ENCODE measurements around the gene USF3. TPM values are rescaled to one million over a fixed set of nuclear protein-coding genes. Genes with fewer than 3 reads are reported as not detected.

USF3 gene
- total and polyA plus RNA-seq, 2 of the 8 experiments (the other 6 are each of a cell fraction or from before 2014, with no cell fraction given): 9.6 to 18.5 TPM

- peak overlapping the region; percentile 34; the same call in 1 of the 2 replicates for H2AFZ ChIP-seq (ENCODE audit: low read length)
- 24% methylated on average over 19 of the region's 19 CpGs; no CpG with 5 or more reads in 1 of the 2 experiments for WGBS, 2 experiments (ENCODE audit: extremely low coverage in 1 of 2, insufficient coverage in 1 of 2, insufficient read length in 1 of 2, insufficient replicate concordance in 2 of 2, low coverage in 1 of 2, low lambda C conversion rate in 2 of 2, missing lambda C conversion rate in 1 of 2)
- TF ChIP-seq HDAC2 (IDR thresholded peaks at IDR 0.05; ENCODE audit: borderline replicate concordance in 1 of 2, low read depth in 2 of 2, low read length in 2 of 2) (peak in 1 of 2 experiments; percentile 78; a peak in 1 of 4 replicates), E2F6 (IDR thresholded peaks at IDR 0.05) (peak; percentile 82), YY1 (IDR thresholded peaks at IDR 0.05; ENCODE audit: low read depth, low read length) (peak; percentile 48; the same call in 1 of the 2 replicates), RAD21 (IDR thresholded peaks at IDR 0.05 in 1 of 2, conservative IDR thresholded peaks at IDR 0.05 in 1 of 2; ENCODE audit: low read depth in 2 of 2, low read length in 2 of 2) (peak; percentile 56 to 74; a peak in 3 of 4 replicates), CTCF (IDR thresholded peaks at IDR 0.05; ENCODE audit: control extremely low read depth in 1 of 3, insufficient read depth in 1 of 3, low read depth in 1 of 3, low read length in 3 of 3) (peak; percentile 40 to 62 (median 58)), MAX (IDR thresholded peaks at IDR 0.05) (peak; percentile 70), TBP (IDR thresholded peaks at IDR 0.05; ENCODE audit: low read depth, low read length) (no peak), RXRA (IDR thresholded peaks at IDR 0.05; ENCODE audit: insufficient read depth, low read depth, low read length) (no peak), BCL11A (IDR thresholded peaks at IDR 0.05; ENCODE audit: low read depth in 2 of 2, low read length in 2 of 2) (no peak)
Measured at GRCh38 chr3:113623324-113623723, 73.1 kb downstream of the USF3 start.

More at GRCh38 chr3:113623324-113623723, 73.1 kb downstream of the USF3 start:
- no peak overlapping the region for H4K8ac ChIP-seq (ENCODE audit: extremely low read depth, insufficient read depth, low read length)
- no peak overlapping the region for H3K56ac ChIP-seq (replicated peaks; ENCODE audit: insufficient read length, low read depth, low read length)
- H3K14ac ChIP-seq (ENCODE audit: insufficient read length): no peak overlapping the region
- H4K20me1 ChIP-seq (replicated peaks in 1 of 2; ENCODE audit: control insufficient read depth in 1 of 2, insufficient read depth in 2 of 2, low read length in 2 of 2): no peaks in the 10 kb centered on the region
- FAIRE-seq (peak; percentile 60), DNase-seq (ENCODE audit: low read depth in 1 of 2, low spot score in 2 of 2) (peak; percentile 29 to 62)
- ChIA-PET CTCF (ENCODE audit: partially characterized antibody) (interaction anchor here (0.5 to 4.4 kb wide), 6 partner anchors 14 to 419 kb away, joined by 3 to 32 read pairs (median 4); no protein-coding TSS in a partner anchor), POLR2A (ENCODE audit: partially characterized antibody) (no interaction called here)
- H3K79me2 ChIP-seq (ENCODE audit: control insufficient read depth in 1 of 2, insufficient read depth in 2 of 2, low read length in 2 of 2): no peaks in the 10 kb centered on the region
- H3K9ac ChIP-seq (replicated peaks in 1 of 4; ENCODE audit: extremely low read depth in 1 of 4, low read depth in 3 of 4, low read length in 3 of 4): no peak overlapping the region
- peak overlapping the region in 1 of 4 experiments; percentile 22; a peak in 2 of 8 replicates for H3K4me3 ChIP-seq (ENCODE audit: extremely low read depth in 1 of 4, insufficient read depth in 2 of 4, low read depth in 3 of 4, low read length in 4 of 4)
- H3K4ac ChIP-seq (replicated peaks; ENCODE audit: insufficient read length, low read depth, low read length): no peak overlapping the region
- H2AK5ac ChIP-seq (ENCODE audit: low read depth, low read length): no peak overlapping the region
- no peak overlapping the region for H2BK12ac ChIP-seq (ENCODE audit: low read depth, low read length)
- no peaks in the 10 kb centered on the region for H3K79me1 ChIP-seq (ENCODE audit: low read depth, low read length)
- H2BK5ac ChIP-seq (ENCODE audit: low read depth, low read length): no peak overlapping the region
- H3K4me2 ChIP-seq (ENCODE audit: insufficient read depth in 1 of 2, low read depth in 2 of 2, low read length in 2 of 2): peak overlapping the region; percentile 12 to 56
- H3K27me3 ChIP-seq (replicated peaks in 1 of 4; ENCODE audit: control insufficient read depth in 3 of 4, extremely low read depth in 1 of 4, insufficient read depth in 3 of 4, low read length in 3 of 4): no peaks in the 10 kb centered on the region
- no peaks in the 10 kb centered on the region for H3K9me3 ChIP-seq (ENCODE audit: insufficient read depth in 2 of 2, low read depth in 1 of 2, low read length in 1 of 2)
- H2BK20ac ChIP-seq (ENCODE audit: low read length): no peak overlapping the region
- no peak overlapping the region for H4K5ac ChIP-seq (ENCODE audit: insufficient read length, low read depth, low read length)
- H3K27ac ChIP-seq (ENCODE audit: low read depth, low read length): no peak overlapping the region
- no peak overlapping the region for H2BK15ac ChIP-seq (ENCODE audit: low read length)
- H3K23ac ChIP-seq (ENCODE audit: insufficient read length): no peak overlapping the region
- H3K36me3 ChIP-seq (ENCODE audit: control insufficient read depth in 2 of 4, insufficient read depth in 4 of 4, low read length in 3 of 4): no peaks in the 10 kb centered on the region
- H2BK120ac ChIP-seq (replicated peaks; ENCODE audit: low read depth, low read length): no peak overlapping the region
- no peak overlapping the region for H3K18ac ChIP-seq (ENCODE audit: extremely low read depth, low read length)
- H4K91ac ChIP-seq (replicated peaks; ENCODE audit: insufficient read length, low read length): no peak overlapping the region
- no peaks in the 10 kb centered on the region; the same call in 1 of the 2 replicates for H3K23me2 ChIP-seq (ENCODE audit: low read depth, low read length)
- H3K4me1 ChIP-seq (replicated peaks in 1 of 4; ENCODE audit: control insufficient read depth in 3 of 4, insufficient read depth in 4 of 4, low read length in 3 of 4): no peaks in the 10 kb centered on the region

Data from H1 (cell line).